NCI-H2171 treated with DMSO at 0.1 percent for 48 hours (cell line): ENCODE measurements around the gene CFAP161.
"Not testable (repeated sequence)": the region's sequence is repeated elsewhere in the genome, so short reads cannot be mapped to it uniquely, and the experiment has no call there.

Experiments
- DNase-seq: peaks from one replicate; lab custom pipeline; 2025; lab: John Stamatoyannopoulos, UW

The CFAP161 gene

GRCh38 chr15:81157939-81158223 is 23.8 kb downstream of the CFAP161 start:
- no peak for DNase-seq

DNA sequence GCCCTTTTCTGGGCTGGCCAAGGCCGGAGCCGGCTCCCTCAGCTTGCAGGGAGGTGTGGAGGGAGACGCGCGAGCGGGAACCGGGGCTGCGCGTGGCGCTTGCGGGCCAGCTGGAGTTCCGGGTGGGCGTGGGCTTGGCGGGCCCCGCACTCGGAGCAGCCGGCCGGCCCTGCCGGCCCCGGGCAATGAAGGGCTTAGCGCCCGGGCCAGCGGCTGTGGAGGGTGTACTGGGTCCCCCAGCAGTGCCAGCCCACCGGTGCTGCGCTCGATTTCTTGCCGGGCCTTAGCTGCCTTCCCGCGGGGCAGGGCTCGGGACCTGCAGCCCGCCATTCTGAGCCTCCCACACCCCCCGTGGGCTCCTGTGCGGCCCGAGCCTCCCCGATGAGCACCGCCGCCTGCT is 24.5 kb downstream of the CFAP161 start:
- DNase-seq, result not testable (repeated sequence)

- peak; percentile 97 for DNase-seq
These were observed 26.5 kb downstream of the CFAP161 start for GRCh38 chr15:81160312-81161159.

- no peak for DNase-seq
These were observed 27.1 kb downstream of the CFAP161 start for GRCh38 chr15:81161160-81161673.

DNA sequence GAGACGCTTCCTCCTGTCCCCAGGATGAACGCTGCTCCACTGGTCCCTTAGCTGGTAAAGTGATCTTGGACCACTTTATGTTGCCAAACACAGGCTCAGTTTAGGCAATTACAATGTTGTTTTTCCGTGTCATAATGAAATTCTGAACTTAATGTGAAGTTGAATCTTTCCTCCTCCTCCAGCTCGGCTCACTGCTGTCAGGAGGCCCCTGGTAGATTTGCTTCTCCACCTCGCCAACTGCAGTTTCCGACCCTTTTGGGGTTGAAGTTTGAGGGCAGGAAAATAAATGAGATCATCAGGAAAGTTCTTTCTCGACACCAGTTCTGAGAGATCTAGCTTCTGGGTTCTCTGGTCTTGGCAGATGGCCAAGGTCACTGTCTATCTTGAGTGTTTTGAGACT is 27.8 kb downstream of the CFAP161 start:
- DNase-seq, result no peak

DNA sequence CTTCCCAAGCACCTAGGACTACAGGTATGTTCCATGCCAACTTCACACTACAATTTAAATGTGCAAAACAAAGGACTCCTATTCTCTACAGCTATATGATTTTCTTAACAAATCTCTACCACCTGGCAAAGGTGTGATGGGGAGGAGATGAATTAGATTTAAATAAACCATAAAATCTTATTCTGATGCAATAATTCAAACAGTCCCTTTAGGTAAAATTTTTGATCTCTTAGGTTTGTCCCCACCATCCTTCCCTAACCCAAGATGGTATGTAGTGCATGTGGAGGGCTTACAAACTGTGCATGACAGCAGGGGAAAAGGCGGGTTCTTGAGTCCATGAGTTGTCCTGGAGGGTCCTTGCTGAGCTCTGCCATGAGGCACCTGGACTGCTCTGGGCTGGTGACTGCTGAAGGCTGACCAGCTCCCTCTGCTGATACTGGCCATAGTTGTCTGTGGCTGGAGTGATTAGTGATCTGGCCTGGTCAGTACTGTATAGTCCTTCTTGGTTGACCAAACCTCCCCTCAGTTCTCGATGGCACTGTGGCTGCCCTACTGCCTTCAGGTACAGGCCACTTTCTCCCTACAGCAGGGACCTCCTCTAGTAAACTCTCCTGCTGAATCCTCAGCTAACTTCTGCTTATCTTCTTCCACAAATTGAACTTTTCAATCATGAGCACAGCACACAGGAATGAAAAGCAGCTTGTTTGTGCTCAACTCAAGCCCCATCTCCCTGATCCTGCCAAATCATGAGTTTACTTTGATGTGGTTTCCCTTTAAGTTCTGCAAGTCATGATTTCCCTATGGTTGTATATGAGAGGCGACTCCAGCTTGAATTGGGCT is 30.1 kb downstream of the CFAP161 start:
- no peak for DNase-seq

DNA sequence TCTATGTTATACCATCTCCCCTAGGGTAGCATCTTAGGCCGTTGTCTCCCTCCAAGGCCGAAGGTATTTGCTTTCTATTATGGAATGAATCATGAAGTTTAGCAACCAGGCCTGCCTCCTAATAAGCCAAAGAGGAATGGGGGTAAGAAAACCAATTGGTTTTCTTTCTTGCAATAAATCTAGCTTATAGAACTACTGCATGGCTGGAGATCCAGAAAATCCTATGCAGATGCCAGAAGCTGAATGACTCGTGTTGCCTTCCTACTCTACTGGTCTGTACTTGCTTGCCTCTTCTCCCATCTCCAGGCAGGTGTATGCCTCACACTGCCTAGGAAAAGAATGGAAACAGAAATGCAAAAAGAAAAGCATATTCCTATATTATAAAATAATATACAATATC is 31.5 kb downstream of the CFAP161 start:
- DNase-seq, result no peak

DNA sequence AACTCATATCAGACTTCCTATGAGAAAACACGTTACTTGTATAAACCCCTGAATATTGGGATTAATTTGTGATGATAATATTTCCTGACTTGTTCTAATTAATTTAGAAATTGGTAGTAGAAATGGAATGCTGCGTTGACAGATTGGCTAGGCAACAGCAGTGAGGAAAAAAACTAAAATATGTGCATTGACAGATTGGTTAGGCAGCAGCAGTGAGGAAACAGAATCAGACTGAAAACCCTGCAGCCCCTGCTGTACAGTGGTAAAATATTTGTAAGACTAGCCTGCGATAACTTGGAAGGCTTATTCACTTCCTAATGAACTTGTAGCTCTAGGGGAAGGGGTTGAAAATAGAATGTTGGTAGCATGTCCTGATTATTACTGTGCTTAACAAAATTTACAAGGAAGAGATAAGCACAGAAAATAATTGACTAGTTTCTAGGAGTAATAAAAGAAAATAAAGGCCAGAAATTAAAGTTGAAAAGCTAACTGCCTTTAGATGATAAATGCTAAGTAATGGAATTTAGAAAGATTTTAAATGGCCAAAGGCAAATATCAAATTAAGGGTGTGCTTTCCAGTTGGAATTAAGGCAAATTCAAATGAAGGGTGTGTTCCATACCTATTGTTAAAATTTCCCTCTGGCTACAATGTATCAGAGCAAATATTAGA is 32.7 kb downstream of the CFAP161 start:
- DNase-seq, result peak; percentile 11

- DNase-seq, result no peak
These were observed 34.1 kb downstream of the CFAP161 start for GRCh38 chr15:81168131-81168526.

- no peak for DNase-seq
These were observed 34.6 kb downstream of the CFAP161 start for GRCh38 chr15:81168644-81169043.

- no peak for DNase-seq
These were observed 36.4 kb downstream of the CFAP161 start for GRCh38 chr15:81170511-81170910.

GRCh38 chr15:81171286-81171685 is 37.2 kb downstream of the CFAP161 start:
- DNase-seq, result no peak

DNA sequence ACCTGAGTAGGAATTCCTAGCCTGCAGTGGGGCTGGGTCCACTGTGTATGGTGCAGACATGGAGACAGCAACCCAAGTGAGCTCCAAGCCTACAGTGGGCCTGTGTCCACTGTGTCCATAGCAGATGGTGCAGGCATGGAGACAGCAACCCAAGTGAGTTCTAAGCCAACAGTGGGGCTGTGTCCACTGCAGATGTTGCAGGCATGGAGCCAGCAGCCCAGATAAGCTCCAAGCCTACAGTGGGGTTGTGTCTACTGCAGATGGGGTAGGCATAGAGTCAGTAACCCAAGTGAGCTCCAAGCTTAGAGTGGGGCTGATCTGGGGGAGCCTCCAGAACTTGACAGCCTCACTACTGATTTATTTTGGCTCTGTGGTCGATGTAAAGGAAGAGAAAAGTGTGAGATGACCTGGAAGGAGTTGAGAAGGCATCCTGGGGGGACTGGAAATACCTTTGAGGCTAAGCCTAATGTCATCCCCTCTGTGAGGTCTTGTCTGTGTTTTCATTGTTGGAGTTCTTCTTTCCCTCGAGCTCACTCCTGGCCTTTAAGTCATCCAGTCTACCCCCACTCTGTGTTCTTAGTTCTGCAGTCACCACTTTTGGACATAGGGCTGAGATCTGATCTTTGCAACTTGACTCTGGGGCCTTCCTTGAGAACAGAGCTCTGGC is 40.2 kb downstream of the CFAP161 start:
- DNase-seq, result no peak

DNA sequence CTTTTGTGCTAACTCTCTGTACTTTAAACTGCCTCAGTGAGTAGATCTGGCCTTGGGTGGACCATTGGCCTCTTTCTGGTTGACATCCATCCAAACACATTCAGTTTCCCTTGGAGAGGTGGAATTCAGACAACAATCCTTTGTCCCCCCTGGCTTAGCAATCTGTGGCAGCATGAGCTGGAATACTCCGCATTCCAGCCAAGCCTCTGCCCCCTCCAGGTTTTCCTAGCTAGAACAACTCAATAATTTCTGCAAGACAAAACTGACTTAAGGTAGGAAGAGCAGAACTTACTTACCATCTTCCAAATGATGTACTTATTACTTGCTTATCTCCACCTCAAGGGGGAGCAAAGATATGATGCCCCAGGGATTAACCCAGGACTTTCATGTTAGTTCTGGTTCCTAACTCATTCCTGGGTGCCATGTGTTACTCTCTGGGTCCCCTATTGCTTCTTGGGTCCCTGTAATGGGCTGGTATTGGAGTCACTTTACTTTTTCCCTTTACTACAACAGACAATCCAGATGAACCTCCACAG is 40.8 kb downstream of the CFAP161 start:
- DNase-seq, result no peak

DNA sequence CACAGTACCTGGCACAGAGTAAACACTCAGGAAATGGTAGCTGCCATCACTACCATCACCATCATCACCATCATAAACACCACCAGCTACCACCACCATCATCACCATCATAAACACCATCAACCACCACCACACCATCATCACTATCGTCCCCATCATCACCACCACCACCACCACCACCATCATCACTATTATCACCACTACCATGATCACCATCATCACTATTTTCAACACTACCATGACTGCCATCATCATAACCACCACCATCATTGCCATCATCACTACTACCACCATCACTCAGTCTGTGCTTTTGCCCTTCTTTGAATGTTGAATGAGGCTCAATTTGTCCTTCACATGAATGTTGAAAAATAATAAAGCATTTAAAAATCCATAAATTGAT is 41.4 kb downstream of the CFAP161 start:
- no peak for DNase-seq

DNA sequence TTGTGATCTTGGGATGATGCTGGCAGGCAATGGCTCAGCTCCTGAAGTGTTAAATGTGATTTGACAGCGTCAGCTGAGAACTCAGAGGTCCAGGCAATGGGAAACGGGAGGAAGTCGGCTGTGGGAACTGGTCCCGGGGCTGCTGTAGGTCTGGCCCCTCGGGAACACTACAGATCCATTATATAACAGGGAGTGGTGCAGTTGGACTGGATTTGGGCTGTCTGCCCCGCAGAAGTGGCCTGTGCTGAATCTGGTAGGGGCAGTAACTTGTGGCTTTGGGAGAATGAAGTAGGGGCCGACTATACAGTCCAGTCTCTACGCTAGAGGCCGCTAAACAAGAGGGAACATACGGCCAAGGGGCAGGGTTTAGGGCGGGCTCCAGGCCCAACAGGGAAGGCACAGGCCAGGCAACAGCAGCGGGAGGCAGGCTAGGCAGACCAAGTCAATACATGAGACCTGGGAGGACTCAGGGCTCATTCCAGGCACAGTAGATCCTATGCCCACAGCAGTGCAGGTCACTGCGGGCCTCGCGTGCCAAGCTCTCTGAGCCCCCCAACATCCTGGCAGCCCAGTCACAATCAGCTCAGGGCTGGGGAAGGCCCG is 42.3 kb downstream of the CFAP161 start:
- no peak for DNase-seq

- no peak for DNase-seq
These were observed 44.3 kb downstream of the CFAP161 start for GRCh38 chr15:81178365-81178764.

GRCh38 chr15:81181220-81181619 is 47.1 kb downstream of the CFAP161 start:
- no peak for DNase-seq

DNA sequence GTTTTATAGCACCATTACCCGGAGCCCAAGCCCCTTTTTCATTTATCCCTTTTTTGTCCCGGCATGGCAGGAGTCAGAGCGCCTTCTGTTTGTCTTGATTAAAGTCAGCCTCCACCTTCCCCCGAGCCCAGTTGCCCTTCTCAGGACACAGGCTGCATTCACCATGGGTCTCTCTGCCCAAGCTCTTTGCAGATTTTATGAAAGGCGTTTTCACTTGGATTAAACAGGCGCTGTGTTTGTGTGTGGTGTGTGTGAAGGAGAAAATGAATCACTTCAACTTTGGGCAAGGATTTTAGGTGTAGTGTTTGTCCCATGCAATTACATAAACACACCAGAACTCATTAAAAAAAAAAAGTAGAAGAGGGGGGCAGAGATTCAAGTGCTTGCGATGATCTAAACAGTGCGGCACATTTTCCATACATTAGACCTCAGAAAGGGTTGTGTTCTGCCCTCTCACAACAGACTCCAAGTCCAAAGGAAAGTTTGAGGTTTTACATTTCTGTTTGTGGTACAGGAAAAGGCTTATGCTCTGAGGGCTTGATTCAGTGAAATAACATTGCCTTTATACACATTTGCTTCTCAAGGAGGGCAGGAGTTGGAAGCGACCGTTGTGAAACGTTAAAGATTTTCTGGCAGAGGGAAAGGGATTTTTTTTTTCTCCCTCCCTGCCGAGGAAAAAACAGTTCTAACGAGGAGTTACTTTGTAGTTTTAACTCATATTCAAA is 48.1 kb downstream of the CFAP161 start:
- DNase-seq, result no peak

GRCh38 chr15:81182756-81183438 is 48.8 kb downstream of the CFAP161 start:
- DNase-seq, result no peak
